Spleen (tissue), 7 donors: ENCODE measurements around the gene MST1R.

Experiments
- POLR2A ChIP-seq, 3 donors: fragments of 450-650 bp; IDR thresholded peaks; one replicate each; pipeline ENCODE4 v1.5.1; 2017; ENCODE audit warnings: antibody characterized with exemption in 3 of 3, mild to moderate bottlenecking in 1 of 3
- TF ChIP-seq, protein P1 (sequence below), 11 experiments: fragments of 200-600 bp in 7 of 11; fragments of 450-650 bp in 4 of 11; sonication (generic) in 4 of 11; IDR thresholded peaks in 8 of 11; conservative IDR thresholded peaks in 3 of 11; 1 replicate in 7 of 11; 2 replicates in 4 of 11; pipeline versions ENCODE4 v1.4.0 to v1.8.0; 2016 to 2021; ENCODE audit warnings: antibody characterized with exemption in 11 of 11, inconsistent platforms in 4 of 11, mild to moderate bottlenecking in 1 of 11
- donor health status: DM: no; HTN: no; CAD: no; lungs with moderate emphysema.
- donor health status: DM: no; HTN: no; CAD: no.
- donor health status: DM: no; HTN: no; CAD: no.

- TF ChIP-seq, protein P1, sequence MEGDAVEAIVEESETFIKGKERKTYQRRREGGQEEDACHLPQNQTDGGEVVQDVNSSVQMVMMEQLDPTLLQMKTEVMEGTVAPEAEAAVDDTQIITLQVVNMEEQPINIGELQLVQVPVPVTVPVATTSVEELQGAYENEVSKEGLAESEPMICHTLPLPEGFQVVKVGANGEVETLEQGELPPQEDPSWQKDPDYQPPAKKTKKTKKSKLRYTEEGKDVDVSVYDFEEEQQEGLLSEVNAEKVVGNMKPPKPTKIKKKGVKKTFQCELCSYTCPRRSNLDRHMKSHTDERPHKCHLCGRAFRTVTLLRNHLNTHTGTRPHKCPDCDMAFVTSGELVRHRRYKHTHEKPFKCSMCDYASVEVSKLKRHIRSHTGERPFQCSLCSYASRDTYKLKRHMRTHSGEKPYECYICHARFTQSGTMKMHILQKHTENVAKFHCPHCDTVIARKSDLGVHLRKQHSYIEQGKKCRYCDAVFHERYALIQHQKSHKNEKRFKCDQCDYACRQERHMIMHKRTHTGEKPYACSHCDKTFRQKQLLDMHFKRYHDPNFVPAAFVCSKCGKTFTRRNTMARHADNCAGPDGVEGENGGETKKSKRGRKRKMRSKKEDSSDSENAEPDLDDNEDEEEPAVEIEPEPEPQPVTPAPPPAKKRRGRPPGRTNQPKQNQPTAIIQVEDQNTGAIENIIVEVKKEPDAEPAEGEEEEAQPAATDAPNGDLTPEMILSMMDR (IDR thresholded peaks at IDR 0.05 in 8 of 11, conservative IDR thresholded peaks at IDR 0.05 in 3 of 11): no peak
- TF ChIP-seq POLR2A (IDR thresholded peaks at IDR 0.05): peak in 1 of 3 donors; percentile 13
Observed at GRCh38 chr3:49940667-49941249, 37.1 kb upstream of the MST1R start.
